Lower leg skin (tissue), 3 donors: ENCODE data around the gene METTL24.

ENCODE experiments used
- POLR2A ChIP-seq, 2 donors: fragments of 450-650 bp; IDR thresholded peaks; one replicate each; pipeline ENCODE4 v1.6.1; 2016 to 2017; ENCODE audit warnings: antibody characterized with exemption in 2 of 2, mild to moderate bottlenecking in 1 of 2, moderate library complexity in 1 of 2
- TF ChIP-seq, protein P1 (sequence below), 3 donors: fragments of 450-650 bp; IDR thresholded peaks; one replicate each; pipeline ENCODE4 v1.5.1; 2016; ENCODE audit warnings: antibody characterized with exemption in 3 of 3, mild to moderate bottlenecking in 3 of 3, moderate library complexity in 2 of 3

DNA sequence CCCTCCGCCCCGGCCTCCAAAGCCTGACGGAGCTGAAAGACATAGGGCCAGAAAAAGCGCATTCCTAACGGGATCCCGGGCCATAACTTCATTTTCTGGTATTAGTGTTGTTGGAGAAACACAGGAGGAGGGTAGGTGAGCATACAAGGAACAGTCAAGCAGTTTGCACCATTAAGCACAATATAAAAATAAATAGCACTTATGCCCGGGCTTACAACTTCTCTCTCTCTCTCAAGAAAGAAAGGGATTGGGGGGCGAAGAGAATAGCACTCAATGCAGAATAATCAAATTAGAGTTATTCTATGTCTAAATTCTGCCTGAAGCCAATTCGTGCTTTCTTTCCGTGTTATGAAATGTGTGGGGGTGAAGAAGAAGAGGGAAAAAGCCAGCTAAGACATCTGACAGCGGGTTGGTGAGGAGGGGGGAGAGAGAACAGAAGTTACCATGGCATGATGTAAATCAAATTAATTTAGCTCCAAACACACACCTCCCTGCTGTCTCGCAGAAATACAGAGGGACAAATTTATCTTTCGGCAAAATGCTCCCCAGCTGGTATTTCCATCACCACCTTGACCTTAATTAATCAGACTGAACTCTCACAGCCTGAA lies 508 bp upstream of the METTL24 start:
- TF ChIP-seq, protein P1, sequence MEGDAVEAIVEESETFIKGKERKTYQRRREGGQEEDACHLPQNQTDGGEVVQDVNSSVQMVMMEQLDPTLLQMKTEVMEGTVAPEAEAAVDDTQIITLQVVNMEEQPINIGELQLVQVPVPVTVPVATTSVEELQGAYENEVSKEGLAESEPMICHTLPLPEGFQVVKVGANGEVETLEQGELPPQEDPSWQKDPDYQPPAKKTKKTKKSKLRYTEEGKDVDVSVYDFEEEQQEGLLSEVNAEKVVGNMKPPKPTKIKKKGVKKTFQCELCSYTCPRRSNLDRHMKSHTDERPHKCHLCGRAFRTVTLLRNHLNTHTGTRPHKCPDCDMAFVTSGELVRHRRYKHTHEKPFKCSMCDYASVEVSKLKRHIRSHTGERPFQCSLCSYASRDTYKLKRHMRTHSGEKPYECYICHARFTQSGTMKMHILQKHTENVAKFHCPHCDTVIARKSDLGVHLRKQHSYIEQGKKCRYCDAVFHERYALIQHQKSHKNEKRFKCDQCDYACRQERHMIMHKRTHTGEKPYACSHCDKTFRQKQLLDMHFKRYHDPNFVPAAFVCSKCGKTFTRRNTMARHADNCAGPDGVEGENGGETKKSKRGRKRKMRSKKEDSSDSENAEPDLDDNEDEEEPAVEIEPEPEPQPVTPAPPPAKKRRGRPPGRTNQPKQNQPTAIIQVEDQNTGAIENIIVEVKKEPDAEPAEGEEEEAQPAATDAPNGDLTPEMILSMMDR (IDR thresholded peaks at IDR 0.05) = no peak
- TF ChIP-seq POLR2A (IDR thresholded peaks at IDR 0.05) = no peak
